ENCODE data around the gene GABRG3.

The GABRG3 gene

GRCh38 chr15:27054426-27054825, 83.4 kb downstream of the GABRG3 start:
- no peak for DNase-seq
- in situ Hi-C loops (cut with HindIII; ENCODE audit: low pct_ligation_motif_present, low pct_unique_long_range_greater_than_20kb, low sequenced_read_pairs): no loop called here

GRCh38 chr15:27057904-27058645, 87.1 kb downstream of the GABRG3 start:
- in situ Hi-C loops (cut with HindIII; ENCODE audit: low pct_ligation_motif_present, low pct_unique_long_range_greater_than_20kb, low sequenced_read_pairs): no loop called here
- no peak for DNase-seq

- in situ Hi-C loops (cut with HindIII; ENCODE audit: low pct_ligation_motif_present, low pct_unique_long_range_greater_than_20kb, low sequenced_read_pairs): no loop called here
- no peak for DNase-seq
These were observed 88.0 kb downstream of the GABRG3 start for GRCh38 chr15:27058939-27059338.

GRCh38 chr15:27059610-27060202, 88.7 kb downstream of the GABRG3 start:
- in situ Hi-C loops (cut with HindIII; ENCODE audit: low pct_ligation_motif_present, low pct_unique_long_range_greater_than_20kb, low sequenced_read_pairs): no loop called here
- DNase-seq: peak; percentile 59

GRCh38 chr15:27061739-27062138, 90.8 kb downstream of the GABRG3 start:
- DNase-seq: no peak
- in situ Hi-C loops (cut with HindIII; ENCODE audit: low pct_ligation_motif_present, low pct_unique_long_range_greater_than_20kb, low sequenced_read_pairs): no loop called here

GRCh38 chr15:27062951-27063350, 92.0 kb downstream of the GABRG3 start:
- in situ Hi-C loops (cut with HindIII; ENCODE audit: low pct_ligation_motif_present, low pct_unique_long_range_greater_than_20kb, low sequenced_read_pairs): no loop called here
- DNase-seq: no peak

GRCh38 chr15:27064080-27064479, 93.1 kb downstream of the GABRG3 start:
- no peak for DNase-seq
- in situ Hi-C loops (cut with HindIII; ENCODE audit: low pct_ligation_motif_present, low pct_unique_long_range_greater_than_20kb, low sequenced_read_pairs): no loop called here

- DNase-seq: no peak
- in situ Hi-C loops (cut with HindIII; ENCODE audit: low pct_ligation_motif_present, low pct_unique_long_range_greater_than_20kb, low sequenced_read_pairs): no loop called here
These were observed 94.2 kb downstream of the GABRG3 start for GRCh38 chr15:27065151-27065550.

- in situ Hi-C loops (cut with HindIII; ENCODE audit: low pct_ligation_motif_present, low pct_unique_long_range_greater_than_20kb, low sequenced_read_pairs): no loop called here
- no peak for DNase-seq
These were observed 94.8 kb downstream of the GABRG3 start for GRCh38 chr15:27065785-27066184.

GRCh38 chr15:27066446-27066845, 95.5 kb downstream of the GABRG3 start:
- in situ Hi-C loops (cut with HindIII; ENCODE audit: low pct_ligation_motif_present, low pct_unique_long_range_greater_than_20kb, low sequenced_read_pairs): no loop called here
- DNase-seq: no peak

- no peak for DNase-seq
- in situ Hi-C loops (cut with HindIII; ENCODE audit: low pct_ligation_motif_present, low pct_unique_long_range_greater_than_20kb, low sequenced_read_pairs): no loop called here
These were observed 96.2 kb downstream of the GABRG3 start for GRCh38 chr15:27067175-27067574.

- in situ Hi-C loops (cut with HindIII; ENCODE audit: low pct_ligation_motif_present, low pct_unique_long_range_greater_than_20kb, low sequenced_read_pairs): no loop called here
- no peak for DNase-seq
These were observed 99.9 kb downstream of the GABRG3 start for GRCh38 chr15:27070841-27071240.

- in situ Hi-C loops (cut with HindIII; ENCODE audit: low pct_ligation_motif_present, low pct_unique_long_range_greater_than_20kb, low sequenced_read_pairs): no loop called here
- no peak for DNase-seq
These were observed 103.2 kb downstream of the GABRG3 start for GRCh38 chr15:27074179-27074578.

GRCh38 chr15:27077790-27078189, 106.8 kb downstream of the GABRG3 start:
- in situ Hi-C loops (cut with HindIII; ENCODE audit: low pct_ligation_motif_present, low pct_unique_long_range_greater_than_20kb, low sequenced_read_pairs): no loop called here

GRCh38 chr15:27081676-27082418, 110.9 kb downstream of the GABRG3 start:
- no peak for DNase-seq
- in situ Hi-C loops (cut with HindIII; ENCODE audit: low pct_ligation_motif_present, low pct_unique_long_range_greater_than_20kb, low sequenced_read_pairs): no loop called here

More at GRCh38 chr15:27077790-27078189, 106.8 kb downstream of the GABRG3 start:
- no peak for DNase-seq

GRCh38 chr15:27082526-27082925, 111.5 kb downstream of the GABRG3 start:
- no peak for DNase-seq

GRCh38 chr15:27084844-27085243, 113.9 kb downstream of the GABRG3 start:
- in situ Hi-C loops (cut with HindIII; ENCODE audit: low pct_ligation_motif_present, low pct_unique_long_range_greater_than_20kb, low sequenced_read_pairs): no loop called here
- DNase-seq: no peak

More at GRCh38 chr15:27082526-27082925, 111.5 kb downstream of the GABRG3 start:
- in situ Hi-C loops (cut with HindIII; ENCODE audit: low pct_ligation_motif_present, low pct_unique_long_range_greater_than_20kb, low sequenced_read_pairs): no loop called here

- in situ Hi-C loops (cut with HindIII; ENCODE audit: low pct_ligation_motif_present, low pct_unique_long_range_greater_than_20kb, low sequenced_read_pairs): no loop called here
- no peak for DNase-seq
These were observed 115.2 kb downstream of the GABRG3 start for GRCh38 chr15:27086149-27086548.

GRCh38 chr15:27086805-27087204, 115.8 kb downstream of the GABRG3 start:
- DNase-seq: no peak
- in situ Hi-C loops (cut with HindIII; ENCODE audit: low pct_ligation_motif_present, low pct_unique_long_range_greater_than_20kb, low sequenced_read_pairs): no loop called here
